ENCODE data around the gene UTP11. TPM values are rescaled to one million over a fixed set of nuclear protein-coding genes. Genes with fewer than 3 reads are reported as not detected.
A peak's percentile ranks its signal among the peaks of the same experiment; 100 is the strongest.
"Not testable (repeated sequence)": the region's sequence is repeated elsewhere in the genome, so short reads cannot be mapped to it uniquely, and the experiment has no call there.

Gene UTP11
- total RNA-seq, 1 donor from 2014 or later, result 29.8 TPM

- intact Hi-C loops (cut with DNase I), result loop anchor here (5.0 to 10.0 kb wide), 2 partner anchors 562 to 810 kb away; no protein-coding TSS in a partner anchor
- no peak for DNase-seq (ENCODE audit: low spot score)
These were observed 12.7 kb downstream of the UTP11 start for GRCh38 chr1:38025233-38025632.

DNA sequence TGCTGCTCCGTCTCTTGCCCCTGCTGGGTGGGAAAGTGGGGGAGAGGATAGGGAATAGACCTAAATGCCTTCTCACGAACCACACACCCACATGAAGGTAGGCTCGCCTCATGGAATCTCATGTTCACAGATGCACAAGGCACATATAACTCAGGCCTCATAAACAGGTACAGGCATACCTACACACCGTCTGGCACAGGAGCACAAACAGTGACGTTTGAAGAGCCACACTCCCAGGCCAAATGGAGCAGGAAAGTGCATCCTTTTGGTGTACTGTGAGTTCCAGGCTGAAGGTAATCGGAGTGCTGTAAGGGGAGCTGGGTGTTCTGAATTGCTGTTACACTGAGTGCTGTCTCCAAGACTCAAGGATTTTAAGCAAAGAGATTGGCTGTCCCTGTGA is 13.1 kb downstream of the UTP11 start:
- intact Hi-C loops (cut with DNase I), result loop anchor here (5.0 to 10.0 kb wide), 2 partner anchors 562 to 809 kb away; no protein-coding TSS in a partner anchor
- DNase-seq (ENCODE audit: low spot score), result peak; percentile 29

DNA sequence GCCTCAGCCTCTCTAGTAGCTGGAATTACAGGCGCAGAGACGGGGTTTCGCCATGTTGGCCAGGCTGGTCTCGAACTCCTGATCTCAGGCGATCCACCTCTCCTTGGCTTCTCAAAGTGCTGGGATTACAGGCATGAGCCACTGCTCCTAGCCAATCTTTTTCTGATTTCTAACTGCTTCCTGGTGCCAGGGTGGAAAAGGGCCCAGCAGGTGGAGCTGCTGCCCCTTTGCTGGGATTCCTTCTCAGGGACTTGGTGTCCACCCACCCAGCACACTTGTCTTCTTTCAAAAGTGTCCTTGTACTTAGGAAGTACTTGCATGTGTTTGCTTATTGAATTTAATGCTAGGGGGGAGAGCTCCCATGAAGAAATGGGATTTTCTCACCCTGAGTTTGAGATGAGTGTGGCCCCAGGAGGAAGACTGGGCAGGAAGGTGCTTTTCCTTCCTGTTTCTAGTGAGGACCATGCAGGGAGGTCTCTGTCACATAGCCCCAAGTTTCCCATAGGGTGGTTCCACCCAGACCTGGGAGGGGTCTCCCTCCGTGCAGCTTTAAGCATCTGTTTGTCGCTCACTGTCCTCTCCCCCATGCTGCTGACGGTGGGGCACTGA is 14.2 kb downstream of the UTP11 start:
- peak; percentile 58 for DNase-seq (ENCODE audit: low spot score)
- intact Hi-C loops (cut with DNase I), result loop anchor here (5.0 to 10.0 kb wide), 2 partner anchors 561 to 808 kb away; no protein-coding TSS in a partner anchor

DNA sequence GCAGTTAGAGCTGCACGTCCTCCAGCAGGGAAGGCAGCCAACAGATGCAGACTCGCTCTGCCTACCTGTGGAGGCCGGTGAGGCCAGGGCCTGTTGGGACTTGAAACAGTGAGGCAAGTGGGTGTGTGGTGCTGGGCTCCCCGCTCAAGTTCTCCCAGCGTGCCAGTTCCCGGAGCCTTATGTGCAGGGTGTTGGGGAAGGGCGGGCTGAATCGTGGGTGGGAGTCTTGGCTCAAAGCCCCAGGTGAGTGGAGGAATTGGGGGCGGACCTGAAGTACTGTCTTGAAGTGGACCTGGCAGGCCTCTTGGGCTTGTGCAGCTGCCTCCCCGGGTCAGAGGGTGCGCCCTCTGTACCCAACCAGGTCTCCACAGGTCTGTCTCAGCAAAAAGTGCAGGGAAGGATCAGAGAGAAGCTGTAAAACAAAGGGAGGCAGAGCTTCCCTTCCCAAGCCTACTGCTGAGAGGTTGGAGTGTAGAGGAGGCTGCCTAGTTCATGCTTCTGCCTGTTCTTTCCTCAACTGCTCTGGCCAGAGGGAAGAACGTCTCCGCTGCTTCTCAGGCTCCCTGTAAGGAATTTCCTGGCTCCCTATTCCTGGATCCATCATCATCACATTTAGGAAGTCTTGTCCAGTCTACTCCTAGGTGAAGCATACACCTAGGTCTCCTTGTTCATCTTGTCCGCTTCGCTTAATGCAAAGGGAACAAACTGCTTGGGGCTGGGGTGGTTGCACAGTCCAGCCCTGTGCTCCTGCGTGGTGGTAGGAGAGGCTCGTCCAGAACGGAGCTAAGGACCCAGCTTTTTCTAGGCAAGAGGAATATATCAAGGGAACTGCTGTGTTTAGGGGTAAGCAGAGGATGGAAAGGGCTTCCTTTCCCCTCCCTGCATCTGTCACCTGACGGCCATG is 14.9 kb downstream of the UTP11 start:
- intact Hi-C loops (cut with DNase I), result loop anchor here (5.0 to 10.0 kb wide), 2 partner anchors 560 to 807 kb away; no protein-coding TSS in a partner anchor
- peak; percentile 71 for DNase-seq (ENCODE audit: low spot score)

DNA sequence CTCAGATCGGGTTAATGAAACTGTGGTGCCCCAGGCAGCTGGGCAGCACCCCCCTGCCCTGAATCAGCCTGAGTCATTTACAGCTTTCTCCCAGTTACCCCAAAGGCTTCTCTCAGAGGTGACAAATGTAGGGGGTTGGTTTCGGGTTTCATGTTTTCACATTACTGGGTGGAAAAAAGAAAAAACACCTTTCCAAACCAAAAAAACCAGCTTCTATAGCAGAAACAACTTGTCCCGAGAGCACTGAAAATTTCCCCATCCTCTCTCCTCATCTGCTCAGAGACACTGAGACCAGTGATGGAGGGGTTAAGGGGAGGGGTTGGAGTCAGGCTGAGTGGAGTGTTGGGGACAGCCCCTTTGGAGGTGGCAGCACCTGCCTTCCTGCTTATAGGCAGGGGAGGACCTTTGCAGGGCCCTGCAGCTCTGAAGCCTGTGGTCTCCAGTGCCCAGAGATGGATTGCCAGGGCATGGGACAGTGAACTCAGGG is 15.6 kb downstream of the UTP11 start:
- intact Hi-C loops (cut with DNase I), result loop anchor here (5.0 to 10.0 kb wide), 2 partner anchors 559 to 807 kb away; no protein-coding TSS in a partner anchor
- DNase-seq (ENCODE audit: low spot score), result peak; percentile 33

GRCh38 chr1:38028671-38029070 is 16.1 kb downstream of the UTP11 start:
- intact Hi-C loops (cut with DNase I), result loop anchor here (5.0 to 10.0 kb wide), 2 partner anchors 559 to 806 kb away; no protein-coding TSS in a partner anchor
- DNase-seq (ENCODE audit: low spot score), result peak; percentile 39

GRCh38 chr1:38029081-38029681 is 16.6 kb downstream of the UTP11 start:
- peak; percentile 68 for DNase-seq (ENCODE audit: low spot score)
- intact Hi-C loops (cut with DNase I), result loop anchor here (5.0 to 10.0 kb wide), 2 partner anchors 558 to 806 kb away; no protein-coding TSS in a partner anchor

GRCh38 chr1:38029685-38030511 is 17.4 kb downstream of the UTP11 start:
- DNase-seq (ENCODE audit: low spot score), result peak; percentile 70
- intact Hi-C loops (cut with DNase I), result loop anchor here (5.0 to 10.0 kb wide), 2 partner anchors 557 to 805 kb away; no protein-coding TSS in a partner anchor

DNA sequence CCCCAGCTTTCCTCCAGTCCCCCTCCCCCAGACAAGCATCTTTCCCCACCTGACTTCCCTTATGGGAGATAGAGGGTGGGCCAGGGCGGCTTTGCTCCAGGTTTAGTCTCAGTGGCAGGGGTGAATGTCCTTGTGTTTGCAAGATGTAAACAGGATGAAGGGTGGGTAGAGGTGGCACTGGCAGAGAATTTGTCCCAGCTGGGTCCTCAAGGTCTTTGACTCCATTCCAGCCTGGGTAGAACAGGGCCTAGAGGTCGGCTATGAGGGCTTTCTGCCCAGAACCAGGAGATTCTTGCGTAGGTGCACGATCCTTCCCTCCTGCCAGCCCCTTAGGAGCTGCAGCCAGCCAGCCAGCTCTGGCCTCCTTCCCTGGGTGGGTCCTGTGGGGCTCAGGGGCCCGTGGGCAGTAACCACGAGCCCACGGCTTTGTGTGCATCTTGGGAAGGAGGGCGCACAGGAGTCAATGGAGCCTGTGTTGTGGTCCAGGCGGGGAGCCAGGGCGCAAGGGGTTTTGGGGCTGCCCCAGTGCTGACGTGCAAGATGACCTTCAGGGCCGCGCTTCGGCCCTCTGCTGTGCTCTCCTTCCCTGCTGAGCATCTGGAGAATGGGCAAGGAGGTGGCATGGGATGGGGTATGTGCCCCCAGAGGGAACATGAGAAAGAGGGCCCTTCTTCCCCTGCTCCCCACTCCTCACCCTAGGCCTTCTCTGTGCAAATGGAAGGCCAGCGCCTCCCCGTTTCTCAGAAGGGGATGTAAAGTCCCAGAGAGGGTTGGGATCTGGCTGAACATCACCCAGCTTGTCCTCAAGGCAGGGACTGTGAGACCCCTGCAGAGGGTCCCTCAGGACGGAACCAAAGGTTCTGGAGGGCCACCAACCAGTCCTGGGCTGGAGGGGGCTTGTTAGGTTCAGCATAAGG is 18.3 kb downstream of the UTP11 start:
- intact Hi-C loops (cut with DNase I), result no loop called here
- peak; percentile 57 for DNase-seq (ENCODE audit: low spot score)

DNA sequence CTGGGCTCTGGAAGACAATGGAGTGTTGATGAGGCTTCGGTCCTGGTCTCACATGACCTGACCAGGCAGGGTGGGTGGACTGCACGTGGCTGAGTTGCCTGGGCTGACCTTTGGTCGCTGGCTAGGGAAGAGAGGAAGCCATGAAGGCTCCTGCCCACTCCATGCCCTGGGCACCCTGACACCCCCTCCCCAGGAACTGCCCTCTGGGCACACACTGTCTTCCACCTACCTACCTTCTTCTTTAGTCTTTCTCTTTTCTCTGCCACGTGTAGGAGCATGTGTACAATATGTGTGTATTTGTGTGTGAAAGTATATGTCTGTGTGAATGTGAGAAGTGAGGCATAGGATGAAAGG is 19.0 kb downstream of the UTP11 start:
- intact Hi-C loops (cut with DNase I), result no loop called here
- DNase-seq (ENCODE audit: low spot score), result no peak

- DNase-seq (ENCODE audit: low spot score); intact Hi-C loops (cut with DNase I): not testable (repeated sequence)
These were observed 20.5 kb downstream of the UTP11 start for GRCh38 chr1:38032992-38033391.

DNA sequence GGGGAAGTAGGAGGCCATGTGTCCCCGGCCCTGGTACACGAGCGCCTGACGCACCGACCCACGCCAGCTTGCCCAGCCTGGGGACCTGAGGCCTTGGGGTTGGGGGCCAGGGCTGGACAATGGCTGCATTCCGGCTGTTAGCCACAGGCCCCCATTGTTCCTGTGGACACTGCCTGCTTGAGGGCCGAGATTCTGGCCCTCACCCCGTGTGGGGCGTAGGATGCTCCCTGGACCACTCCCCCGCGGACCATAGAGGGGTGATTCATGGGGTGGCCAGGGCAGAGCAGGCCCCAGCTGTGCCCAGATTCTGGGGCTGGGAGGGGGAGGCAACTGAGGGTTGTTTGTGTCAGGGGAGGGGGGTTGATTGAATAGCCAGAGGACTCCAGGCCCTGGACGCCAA is 22.3 kb downstream of the UTP11 start:
- no peak for DNase-seq (ENCODE audit: low spot score)
- intact Hi-C loops (cut with DNase I), result no loop called here

DNA sequence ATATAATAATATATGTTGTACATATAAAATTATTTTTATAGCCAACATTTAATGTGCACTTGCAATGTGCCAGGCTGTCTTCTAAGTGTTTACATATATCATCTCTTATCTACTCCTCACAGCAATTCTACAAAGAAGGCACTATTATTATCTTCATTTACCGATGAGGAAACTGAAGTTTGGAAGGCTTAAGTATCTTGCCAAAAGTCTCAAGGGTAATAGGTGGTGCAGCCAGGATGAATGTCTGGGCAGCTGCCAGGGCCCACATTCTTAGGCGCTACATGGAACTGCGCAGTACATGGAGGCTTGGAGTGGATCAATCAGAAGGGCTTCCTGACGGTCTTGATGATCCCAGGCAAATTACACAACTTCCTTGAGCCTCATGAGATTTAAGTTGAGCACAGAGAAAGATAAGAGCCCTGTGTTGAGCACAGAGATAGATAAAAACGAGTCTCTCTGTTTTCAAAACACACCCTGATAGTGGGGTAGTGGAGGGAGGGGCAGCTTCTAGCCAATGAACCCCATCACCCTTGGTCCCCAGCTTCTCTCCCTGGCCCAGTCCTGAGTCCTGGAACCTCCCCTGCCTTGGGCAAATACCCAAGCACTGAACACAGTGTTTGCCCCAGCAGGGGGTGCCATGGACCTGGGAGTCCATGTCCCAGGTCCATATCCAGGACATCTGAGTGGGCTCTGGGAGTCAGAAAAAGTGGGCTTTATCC is 24.8 kb downstream of the UTP11 start:
- intact Hi-C loops (cut with DNase I), result no loop called here
- DNase-seq (ENCODE audit: low spot score), result peak; percentile 24

GRCh38 chr1:38038861-38039260 is 26.3 kb downstream of the UTP11 start:
- DNase-seq (ENCODE audit: low spot score), result peak; percentile 41
- intact Hi-C loops (cut with DNase I), result no loop called here

DNA sequence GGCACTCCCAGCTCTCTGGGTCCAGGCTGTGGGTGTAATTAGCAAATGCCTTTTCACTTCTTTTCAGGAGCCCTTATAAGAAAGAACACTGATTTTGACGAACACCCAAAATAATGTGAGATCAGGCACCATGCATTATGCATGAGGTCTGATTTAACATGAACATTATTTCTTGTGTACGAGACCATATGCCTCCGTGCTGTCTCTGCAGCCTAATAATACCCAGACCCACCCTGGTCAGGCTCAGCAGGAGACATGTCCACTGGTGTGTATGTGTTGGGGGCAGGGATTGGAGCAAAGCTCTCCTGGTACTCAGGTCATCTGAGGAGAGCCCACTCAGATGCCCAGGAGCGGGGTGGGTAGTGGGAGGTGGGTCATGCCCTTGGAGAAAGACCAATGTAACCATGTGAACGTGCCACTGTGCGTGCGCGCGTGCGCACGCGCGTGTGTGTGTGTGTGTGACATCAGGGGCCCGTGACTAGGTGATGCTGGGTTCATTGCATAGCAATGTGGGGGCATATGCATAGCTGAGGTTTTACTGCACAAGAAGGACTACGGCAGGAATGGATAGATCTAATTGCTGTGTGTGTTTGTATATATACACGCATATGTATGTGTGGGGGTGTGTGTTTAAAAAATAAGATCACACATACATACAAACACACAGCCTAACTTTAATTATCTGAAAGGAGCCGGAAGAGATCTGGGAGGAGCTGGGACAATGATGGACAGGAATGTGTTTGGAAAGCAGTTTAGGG is 27.0 kb downstream of the UTP11 start:
- intact Hi-C loops (cut with DNase I), result no loop called here
- DNase-seq (ENCODE audit: low spot score), result peak; percentile 60

DNA sequence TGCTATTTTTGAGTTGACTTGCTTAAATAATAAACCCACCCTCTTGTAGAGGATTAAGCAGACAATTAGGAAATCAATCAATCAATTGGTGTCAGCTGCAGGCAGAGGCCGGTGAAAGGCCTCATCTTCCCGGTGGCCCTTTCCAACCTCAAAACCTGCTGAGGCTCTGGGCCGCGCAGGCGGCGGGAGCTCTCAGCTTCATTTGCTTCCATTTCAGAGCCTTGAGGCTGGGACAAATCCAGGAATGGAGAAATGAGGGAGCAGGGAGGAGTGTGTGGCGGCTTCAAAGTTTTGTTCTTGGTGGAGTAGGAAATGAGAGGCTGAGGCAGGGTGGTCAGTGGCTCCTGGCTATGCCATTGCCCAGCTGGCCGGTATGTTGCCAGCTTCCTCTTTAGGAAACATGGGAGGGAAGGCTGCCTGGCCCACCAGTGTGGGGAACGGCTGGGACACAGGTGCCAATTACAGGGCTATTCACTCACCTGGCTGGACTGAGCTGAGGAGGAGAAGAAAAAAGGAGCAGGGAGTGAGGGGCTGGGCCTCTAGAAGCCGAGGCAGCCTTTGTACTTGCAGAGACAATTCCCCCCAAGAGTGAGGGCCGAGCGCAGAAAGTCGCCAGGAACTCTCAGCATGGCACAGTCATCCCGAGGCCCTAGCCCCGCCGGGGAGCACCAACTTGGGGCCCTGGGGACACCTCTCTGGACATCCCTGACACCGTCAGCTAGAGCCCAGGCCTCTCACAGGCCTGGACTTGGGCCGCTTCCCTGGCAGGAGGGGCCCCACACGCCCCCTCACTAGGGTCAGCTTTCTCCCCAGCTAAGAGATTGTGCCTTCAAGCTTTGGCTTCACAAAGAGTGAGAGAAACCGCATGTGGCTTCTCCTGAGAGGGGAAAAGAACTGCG is 29.7 kb downstream of the UTP11 start:
- no peak for DNase-seq (ENCODE audit: low spot score)
- intact Hi-C loops (cut with DNase I), result no loop called here
